HS-27A (cell line): ENCODE data around the gene DOCK4.

ENCODE experiments used
- DNase-seq: peaks from one replicate; pipeline ENCODE4 v3.0.0-alpha.2; 2012; ENCODE audit warnings: low read depth, missing footprints

The DOCK4 gene

DNA sequence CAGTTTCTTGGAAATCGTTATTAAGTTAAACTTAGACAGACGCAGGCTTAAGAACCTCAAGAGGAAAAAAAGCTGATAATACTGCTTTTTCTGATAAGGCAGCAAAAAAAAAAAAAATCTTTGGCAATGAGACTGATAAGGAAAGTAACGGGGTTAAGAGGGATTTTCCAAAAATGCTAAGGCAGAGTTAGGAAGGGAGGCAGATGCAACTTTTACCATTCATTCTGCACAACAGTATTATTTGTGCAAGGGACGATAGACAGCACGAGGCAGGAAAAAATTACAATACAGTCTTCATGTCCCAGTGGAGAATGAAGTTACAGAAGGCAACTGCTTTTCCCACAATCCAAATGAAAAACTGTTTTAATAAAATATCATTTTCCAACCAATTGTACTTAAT is 194.0 kb downstream of the DOCK4 start:
- DNase-seq, result no peak

DNA sequence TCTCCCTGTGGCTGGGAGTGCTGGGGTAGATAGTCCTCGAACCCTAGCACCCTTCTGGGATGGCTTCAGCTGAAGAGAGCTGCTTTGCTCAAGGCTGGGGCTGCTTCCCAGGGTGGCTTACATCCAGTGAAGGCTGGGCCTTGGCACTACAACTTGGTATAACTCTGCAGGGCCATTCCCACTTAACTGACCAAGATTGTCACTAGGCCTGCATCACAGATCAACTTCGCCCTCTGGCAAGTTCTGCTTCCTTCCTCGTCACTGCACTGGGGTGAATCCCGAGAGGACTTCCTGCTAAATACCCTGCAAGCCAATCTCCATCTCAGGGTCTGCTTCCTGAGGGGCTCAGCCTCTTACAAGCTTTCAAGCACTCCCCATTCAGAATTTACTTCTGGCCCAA is 195.2 kb downstream of the DOCK4 start:
- DNase-seq, result no peak

DNA sequence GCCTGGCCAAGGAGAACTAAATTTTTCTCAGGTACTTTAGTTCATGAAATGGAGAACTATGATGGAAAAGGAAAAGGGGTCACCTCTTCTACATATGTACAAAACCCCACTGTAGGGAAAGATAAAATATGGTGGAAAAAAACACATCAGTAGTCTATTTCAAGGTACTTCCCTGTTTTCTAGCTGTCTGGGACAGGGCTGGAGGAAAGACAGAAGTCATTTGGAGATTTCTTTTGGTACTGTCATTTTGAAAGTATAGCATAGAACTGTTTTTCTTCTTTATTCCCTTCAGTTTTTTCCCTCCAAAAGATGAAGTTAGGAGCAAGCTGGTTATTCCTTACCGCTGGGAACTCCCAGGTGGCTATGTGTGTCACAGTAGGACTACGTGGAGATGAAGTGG is 196.1 kb downstream of the DOCK4 start:
- no peak for DNase-seq

DNA sequence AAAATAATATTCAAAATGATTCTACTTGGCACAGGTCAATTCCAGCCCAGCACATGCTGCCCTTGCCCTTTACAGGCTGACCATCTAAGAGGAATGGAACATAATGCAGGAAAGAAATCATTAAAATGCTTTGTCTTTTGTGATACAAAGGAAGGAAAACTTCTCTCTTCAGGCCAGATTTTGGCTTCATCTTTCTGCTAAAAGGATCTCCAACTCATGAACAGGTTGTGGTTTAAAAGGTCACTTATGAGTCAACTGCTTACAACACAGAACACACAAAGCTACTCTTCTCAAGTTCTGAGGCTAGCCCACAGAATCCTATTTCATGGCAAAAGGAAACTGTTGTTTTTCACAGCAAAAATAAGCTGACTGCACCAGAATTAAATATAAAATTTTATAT is 197.1 kb downstream of the DOCK4 start:
- no peak for DNase-seq

DNA sequence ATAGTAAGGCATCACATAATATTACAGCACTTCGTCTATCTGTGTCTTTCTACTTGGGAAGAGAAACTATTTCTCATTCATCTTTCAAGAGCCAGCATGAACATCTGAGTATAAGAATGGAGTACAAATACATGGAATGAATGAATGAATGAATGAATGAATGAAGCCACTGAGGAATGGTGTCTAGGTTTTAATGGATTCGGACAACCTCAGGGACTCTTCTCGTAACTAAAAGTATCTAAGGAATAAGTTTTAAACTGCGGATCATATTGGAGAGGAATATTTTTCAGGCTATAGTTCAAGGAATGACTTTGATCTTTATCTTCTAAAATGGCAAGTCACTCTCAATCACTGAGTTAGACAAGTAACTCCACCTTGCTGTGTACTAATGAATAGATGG is 199.0 kb downstream of the DOCK4 start:
- DNase-seq, result no peak

DNA sequence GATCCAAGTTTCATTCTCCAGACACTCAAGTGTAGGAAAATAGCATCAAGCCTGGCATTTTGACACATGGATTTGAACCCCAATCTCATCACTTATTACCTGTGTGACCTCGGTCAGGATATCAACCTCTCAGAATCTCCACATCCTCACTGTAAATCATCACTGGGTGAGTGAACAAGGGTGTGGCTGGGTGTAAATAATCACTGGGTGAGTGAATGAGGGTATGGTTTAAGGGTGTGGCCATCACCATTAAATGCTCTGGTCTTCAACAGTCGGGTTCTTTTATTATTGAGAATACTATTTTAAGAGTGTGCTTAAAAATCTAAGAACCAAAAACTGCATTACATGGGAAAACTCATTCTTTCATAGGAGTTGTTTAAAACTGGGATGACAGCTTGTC is 200.1 kb downstream of the DOCK4 start:
- no peak for DNase-seq

DNA sequence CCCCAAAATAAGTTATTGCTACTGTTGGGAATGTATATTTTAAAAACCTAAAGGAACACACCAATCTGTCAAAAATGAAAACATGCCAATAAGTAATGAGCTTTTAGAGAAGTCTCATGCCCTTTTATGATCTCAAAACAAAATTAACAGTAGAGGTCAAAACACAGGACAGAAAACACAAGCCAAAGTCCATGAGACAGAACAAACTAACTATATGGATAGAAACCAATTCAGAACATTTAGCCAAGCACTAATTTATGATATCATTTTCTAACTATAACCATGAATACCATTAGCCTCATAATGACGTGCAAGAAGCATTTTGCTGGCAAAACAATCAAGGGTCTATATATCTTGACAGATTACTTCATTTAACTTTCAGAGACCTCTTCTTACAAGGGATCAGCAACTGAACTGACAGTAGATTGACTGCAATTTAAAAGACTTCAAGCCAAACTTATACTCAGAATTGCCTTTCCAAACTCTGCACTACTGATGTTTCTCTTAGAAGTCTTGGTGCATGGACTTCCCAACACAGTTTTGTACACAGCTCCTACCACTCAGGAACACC is 200.9 kb downstream of the DOCK4 start:
- no peak for DNase-seq

DNA sequence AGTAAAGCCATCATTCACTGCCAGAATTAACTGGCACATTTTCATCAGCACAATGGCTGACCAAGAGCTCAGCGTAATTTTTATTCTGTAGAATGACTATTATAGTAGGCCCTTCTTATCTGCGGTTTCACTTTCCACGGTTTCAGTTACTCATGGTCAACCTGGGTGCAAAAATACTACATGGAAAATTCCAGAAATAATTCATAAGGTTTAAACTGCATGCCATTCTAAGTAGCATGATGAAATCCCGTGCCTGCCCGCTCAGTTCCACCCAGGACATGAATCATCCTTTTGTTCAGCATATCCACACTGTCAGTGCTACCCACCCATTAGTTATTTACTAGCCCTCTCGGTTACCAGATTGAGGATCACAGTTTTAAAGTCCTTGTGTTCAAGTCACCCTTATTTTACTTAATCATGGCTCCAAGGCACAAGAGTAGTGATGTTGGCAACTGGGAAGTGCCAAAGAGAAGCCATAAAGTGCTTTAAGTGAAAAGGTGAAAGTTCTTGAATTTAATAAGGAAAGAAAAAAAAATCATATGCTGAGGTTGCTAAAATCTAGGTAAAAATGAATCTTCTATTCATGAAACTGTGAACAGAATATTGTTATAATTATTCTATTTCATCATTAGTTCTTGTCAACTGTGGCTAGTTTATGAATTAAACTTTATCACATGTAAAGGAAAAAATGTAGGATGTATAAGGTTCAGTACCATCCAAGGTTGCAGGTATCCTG is 204.9 kb downstream of the DOCK4 start:
- DNase-seq, result peak; percentile 72

DNA sequence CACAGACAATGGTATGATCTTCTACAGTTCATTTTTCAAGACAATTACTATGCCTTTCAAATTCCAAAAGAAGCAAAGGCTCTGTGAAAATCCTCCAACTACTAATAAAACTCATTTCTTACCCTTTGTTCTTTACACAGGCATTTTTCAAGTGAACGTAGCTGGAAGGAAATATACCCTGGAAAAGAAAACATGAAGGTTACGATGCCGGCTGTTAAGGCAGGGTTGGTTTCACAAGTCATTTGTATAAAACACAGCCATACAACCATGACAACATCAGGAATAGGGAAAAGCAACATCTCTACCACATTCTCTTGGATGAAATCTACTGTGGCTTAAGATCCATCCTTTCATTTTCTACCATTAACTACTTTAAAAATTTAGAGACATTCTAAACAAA is 207.9 kb downstream of the DOCK4 start:
- DNase-seq, result no peak

DNA sequence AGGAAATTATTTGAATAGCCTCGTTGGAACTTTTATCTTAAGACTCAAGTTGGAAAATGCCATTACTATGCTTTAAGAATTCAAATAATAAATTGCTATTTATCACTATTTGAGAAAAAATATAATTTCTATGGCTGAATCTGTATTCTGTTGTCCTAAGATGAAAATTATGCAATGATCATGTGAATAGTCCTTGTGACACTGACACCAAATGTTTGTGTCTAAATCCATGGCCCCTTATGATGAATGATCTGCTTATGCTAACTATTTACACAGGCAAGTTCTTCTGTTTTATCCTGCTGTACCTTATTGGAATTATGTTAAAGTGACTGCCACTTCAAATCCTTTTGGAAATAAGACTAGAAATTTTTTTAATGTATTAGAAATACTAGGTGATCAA is 208.7 kb downstream of the DOCK4 start:
- DNase-seq, result no peak

DNA sequence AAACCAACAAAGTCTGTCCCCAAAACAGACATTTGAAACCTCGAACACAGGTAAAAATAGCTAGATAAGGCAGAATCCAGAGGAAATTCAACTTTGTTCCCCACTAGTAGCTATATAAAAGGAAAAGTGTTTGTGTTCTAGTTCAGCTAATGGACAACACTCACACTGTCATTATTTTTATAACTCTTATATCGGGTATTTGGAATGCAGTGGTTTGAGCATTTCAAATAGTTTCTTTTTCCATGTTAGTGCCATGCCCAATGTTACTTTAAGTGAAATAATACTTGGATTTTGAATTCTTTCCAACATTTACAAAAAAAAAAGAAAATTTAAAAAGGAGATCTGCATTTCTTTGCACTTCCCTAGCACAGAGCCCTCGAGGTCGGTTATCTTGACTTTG is 213.6 kb downstream of the DOCK4 start:
- no peak for DNase-seq

DNA sequence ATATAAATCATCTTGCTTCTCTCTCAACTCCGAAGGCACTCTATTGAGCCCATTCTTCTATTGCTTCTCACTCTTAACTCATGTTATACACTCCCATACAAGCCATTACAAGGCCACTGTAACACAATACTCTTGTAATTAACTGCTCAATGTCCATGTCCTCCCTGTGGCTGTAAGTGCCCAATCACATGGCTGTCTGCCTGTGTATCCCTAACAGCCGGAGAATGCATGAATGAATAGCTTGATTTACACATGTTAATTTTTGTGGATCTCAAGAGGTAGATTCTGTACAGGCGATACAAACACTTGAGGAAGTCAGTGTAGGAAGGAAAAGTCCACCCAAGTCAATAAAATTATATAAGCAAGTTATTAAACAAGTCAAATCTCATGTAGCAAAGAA is 215.6 kb downstream of the DOCK4 start:
- no peak for DNase-seq

DNA sequence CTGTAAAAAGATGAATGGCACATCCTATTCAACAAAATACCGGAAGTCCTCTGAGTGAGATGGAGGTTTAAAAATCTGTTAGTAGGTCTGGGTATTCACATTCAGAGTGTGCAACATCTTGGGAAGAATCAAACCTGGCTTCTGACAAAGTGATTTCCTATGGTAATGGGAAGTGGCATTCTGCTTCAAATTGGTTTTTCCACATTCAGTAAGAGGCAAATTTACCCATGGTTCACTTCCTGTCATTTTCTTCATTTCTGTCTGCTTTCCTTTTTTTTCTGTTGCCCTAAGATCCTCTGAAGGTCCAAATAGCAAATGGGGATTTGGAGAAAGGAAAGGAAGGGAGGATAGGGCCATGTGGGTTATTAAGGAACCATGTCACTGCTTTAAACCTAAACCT is 218.3 kb downstream of the DOCK4 start:
- no peak for DNase-seq

DNA sequence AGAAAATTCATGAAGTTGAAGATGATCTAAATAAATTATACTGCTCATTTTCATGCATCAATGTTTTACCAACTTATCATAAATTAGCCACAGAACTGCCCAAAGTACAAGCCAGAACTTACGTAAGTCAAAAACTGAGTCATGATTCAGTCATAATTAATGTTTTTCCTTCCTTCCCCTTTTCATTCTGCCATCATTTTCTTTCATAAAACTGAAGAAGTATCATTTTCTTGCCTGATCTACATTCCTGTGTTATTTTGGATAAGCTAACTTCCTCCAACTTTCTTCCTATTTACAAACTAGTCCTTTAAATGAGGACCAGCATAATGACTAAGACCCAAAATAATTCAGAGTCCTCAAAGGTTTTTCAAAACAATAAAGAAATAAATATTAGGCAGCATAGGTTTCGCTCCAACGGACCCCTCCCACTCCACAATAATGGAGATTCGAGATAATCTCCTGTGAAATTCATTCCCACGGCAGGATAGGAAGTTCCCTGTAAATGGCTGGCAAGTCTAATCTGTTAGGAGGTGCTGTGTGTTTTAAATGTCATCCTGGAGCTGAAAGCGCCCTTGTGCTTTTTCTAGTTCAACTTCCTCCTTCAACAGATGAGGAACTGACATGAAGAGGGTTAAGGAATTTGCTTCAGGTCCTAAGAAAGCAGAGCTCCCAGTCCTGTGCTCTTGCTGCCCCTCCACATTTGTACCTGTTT is 218.9 kb downstream of the DOCK4 start:
- no peak for DNase-seq

DNA sequence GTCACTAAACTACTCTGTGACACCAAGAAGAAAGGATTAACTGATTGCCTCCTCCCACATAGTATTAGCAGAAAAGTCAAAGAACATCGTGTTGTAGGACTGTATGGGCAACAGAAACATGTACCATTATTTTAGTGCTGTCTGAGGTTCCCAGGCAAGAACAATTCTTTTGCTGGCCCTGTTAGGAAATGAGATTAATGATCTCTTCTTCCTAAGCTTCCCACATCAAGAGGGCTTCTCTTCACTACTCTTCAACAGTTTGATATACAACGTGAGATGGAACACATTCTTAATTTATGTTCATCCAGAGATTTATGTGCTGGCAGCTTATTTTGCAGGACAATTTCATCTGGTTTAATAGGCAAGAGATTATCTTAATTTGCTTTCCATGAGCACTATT is 219.6 kb downstream of the DOCK4 start:
- no peak for DNase-seq

DNA sequence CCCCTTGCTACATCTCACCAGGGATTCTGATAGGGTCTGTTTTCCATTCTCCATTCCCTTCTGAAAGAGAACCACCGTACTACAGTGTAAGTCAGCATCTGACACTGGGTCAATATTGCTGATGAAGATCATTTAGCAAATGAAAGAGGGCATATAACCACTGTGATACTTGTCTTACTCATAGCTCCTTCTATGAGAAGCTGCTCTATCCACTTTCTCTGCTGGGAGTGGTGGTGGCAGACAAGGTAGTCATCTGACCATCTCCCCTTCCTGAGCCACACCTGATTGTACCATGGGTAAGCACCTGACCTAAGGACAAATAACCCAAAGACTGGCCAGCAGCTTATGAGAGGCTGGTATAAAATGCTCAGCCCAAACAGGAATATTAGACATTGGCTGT is 220.4 kb downstream of the DOCK4 start:
- DNase-seq, result no peak

DNA sequence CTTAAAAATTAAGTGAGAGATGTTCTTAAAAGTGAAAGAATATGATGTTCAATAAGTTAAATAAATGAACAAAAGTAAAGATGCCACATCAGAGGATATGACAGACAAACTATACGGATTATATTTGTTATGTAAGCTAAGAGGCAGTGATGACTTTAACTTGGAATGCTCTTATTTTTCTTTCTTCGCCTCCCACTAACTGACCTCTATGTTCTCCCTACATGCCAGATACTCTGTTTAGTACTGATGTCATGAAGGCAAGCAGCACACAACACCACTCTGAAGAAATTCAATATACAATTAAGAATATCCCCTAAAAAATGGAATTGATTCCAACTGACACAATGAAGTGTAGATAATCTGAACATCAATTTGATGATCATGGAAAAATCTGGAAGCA is 223.4 kb downstream of the DOCK4 start:
- DNase-seq, result no peak

DNA sequence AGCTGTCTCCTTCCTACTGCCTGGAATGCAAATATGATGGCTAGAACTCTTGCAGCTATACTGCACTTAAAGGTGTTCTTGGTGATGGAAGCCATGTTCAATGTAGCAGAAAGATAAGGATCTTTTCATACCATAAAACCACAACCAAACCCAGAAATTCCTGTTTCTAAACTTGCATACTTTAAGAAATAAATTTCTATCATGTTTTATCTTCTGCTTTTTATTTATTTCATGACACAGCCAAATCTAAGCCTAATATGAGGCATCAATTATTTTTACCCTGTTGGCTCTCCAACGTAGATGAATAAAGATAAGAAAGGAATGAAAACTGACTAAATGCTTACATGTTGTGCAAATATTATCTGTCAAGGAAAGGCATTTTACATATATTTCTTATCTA is 224.1 kb downstream of the DOCK4 start:
- DNase-seq, result no peak

DNA sequence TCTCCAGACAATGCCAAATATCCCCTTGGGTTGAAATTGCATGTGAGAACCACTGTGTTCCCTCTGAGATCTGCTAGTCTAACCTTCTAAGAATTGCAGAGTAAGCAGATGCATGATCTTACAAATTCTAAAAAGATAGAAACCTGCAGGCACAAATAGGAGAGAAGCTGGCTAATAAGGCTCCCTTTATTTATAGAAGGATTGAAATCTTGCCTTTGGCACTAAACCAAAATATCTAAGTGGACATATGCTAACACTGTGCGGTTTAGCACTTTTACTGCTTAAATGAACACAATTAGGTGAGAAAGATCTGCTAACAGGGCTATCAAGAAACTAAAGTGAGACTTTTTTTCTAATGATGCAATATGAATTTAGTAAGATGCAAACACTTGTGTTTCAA is 225.5 kb downstream of the DOCK4 start:
- no peak for DNase-seq

DNA sequence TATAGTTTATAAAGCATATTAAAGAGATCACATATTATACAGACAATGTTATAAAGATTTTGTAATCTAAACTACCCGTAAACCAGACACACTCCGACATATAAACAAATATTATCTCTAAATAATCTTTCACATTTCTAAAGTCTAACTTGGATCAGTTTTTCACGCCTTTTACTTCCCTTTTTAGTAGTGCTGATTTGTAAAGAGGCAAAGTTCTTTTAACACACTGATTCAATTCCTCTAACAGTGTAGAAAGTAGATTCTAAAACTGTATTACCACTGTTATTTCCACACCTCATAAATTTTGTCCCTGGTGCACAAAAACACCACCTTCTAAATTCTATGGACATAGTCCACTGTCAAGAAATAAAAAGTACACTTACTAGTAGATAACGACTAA is 230.9 kb downstream of the DOCK4 start:
- DNase-seq, result no peak

DNA sequence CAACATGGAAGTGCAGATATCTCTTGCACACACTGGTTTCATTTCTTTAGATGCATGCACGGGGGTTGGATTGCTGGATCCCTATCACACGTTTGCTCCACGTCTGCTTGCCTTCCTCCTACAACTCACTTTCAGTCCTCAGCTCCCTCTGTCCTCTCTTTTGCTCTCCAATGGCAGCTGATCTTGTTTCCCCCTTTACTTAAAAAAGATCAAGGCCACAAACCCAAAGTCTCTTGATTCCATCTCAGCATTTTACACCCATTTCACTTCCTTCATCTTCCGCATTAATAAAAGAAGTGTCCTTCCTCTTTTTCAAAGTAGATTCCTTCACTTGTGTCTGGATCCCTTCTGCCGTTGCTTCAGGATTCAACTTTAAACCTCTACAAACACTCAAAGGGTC is 245.2 kb downstream of the DOCK4 start:
- DNase-seq, result no peak

DNA sequence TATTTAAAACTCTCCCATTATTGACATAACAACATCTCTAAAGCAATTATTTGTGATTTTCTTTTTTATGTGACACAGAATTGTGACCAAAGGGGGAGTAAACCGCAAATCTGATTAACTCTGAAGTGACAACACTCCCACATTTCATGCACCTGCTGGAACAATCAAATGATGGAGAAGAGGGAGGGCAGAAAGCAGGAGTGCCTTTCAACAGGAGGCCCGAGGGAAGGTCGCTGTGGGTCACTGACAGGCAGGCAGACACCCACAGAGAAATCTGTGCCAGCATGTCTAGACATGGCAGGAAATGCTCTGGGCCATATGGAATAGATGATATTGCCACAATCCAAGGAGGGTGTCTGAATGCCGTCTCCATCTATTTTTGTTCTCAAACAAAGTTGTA is 247.3 kb downstream of the DOCK4 start:
- no peak for DNase-seq

DNA sequence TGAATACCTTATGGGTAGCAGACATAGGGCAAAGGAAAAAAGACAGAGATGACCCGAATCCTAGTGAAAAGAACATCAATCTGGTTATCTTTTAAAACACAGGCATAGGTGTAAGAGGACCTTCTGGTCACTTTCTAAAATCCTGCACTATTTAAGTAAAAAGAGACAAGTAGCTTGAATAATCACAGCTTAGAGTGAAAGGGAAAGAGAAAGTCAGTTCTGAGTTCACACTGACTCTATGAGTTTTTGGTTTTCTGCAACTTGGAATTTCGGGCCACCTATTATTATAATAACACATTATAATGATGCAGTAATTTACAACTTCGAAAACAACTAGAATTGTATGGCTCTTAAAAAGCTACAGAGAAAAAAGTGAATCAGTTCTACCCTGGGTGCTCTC is 247.8 kb downstream of the DOCK4 start:
- DNase-seq, result no peak

DNA sequence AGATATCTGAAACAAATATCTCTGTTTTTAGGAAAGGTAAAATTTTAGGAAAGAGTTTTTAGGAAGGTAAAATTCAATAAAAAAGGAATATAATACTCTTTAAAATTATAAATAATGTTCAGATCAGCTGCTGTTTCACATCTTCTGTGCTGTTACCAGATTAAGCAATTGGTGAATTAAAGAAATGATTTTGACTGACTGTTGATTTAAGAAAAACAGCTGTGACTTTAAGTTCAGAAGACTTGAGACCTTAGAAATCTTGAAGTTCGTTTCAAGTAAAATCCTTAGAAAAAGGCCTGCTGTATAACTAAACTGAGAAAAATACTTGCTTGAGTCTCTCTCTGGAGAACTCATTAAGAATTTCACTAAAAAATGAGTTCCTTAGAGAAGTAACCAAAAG is 250.6 kb downstream of the DOCK4 start:
- no peak for DNase-seq
